G401 (cell line): ENCODE results near the gene NXPE1. TPM values are rescaled to one million over a fixed set of nuclear protein-coding genes. Genes with fewer than 3 reads are reported as not detected.

ENCODE experiments used
- total RNA-seq: library from RNA; depleted of rRNA; stranded (reverse); fragments of >200 nt; shearing (Covaris generic); gene quantifications from 2 replicates; pipeline ENCODE4 v1.2.3, GENCODE V29; 2014; rRNA removed

NXPE1 gene
- total RNA-seq, 1 experiment from 2014 or later = not detected

Other genes with a start within 250 kb of the NXPE1 start
- gene C11orf71, start 159.4 kb downstream of the NXPE1 start, total RNA-seq = 4.2 and 4.6 TPM in 2 replicates
- 26.1 and 32.9 TPM in 2 replicates for gene RBM7, start 159.2 kb downstream of the NXPE1 start, total RNA-seq
- gene REXO2, start 120.4 kb downstream of the NXPE1 start, total RNA-seq = 82.0 and 90.8 TPM in 2 replicates
- not detected in 2 replicates for gene NXPE4, start 35.9 kb upstream of the NXPE1 start, total RNA-seq
- gene NXPE2, start 118.6 kb upstream of the NXPE1 start, total RNA-seq = 0.07 TPM in 1 of 2 replicates, not detected in the other